Measurements from ENCODE around the gene LYST. TPM values are rescaled to one million over a fixed set of nuclear protein-coding genes. Genes with fewer than 3 reads are reported as not detected.
"Not testable (repeated sequence)": the region's sequence is repeated elsewhere in the genome, so short reads cannot be mapped to it uniquely, and the experiment has no call there.

The LYST gene
- total RNA-seq, 1 experiment from 2014 or later = 4.5 TPM

DNA sequence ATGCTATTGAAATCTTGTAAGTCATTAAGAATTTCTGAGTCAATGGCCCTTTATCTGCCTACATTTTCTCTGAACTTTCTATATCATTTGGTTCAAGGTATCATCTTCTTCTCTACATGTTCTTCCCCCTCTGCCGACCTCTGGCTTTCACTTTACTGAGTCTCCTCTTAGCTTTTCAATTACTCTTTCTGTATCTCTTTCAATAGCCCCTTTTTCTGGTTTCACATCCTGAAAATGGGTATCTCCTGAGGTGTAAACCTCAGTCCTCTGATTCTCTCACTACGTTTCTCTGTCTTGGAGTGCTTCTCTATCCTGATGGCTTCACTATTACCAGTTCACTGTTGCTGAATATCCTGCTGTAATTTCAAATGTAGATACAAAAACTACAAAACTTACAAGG, 98.9 kb downstream of the LYST start:
- no peak for DNase-seq (ENCODE audit: low read depth)

DNA sequence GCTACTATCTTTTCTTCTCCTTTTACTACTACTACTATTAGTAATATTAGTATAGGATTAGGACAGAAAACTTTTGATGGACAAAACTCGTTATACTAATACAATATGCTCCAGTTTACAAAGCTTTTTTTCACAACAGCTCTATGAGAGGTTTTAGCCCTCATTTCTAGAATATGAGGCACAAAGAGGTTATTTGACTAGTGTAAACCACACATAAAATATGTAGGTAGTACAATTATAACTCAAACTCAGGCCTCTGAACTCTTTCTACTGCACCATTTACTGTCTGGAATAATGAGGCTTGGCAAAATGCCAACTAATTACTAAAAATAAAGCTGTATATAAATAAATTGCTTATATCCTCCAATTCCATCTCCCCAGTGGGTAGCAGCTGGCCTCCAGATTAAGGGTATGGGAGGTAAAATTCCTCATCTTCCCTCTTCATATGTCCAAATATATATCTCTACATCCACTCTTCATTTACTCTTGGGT, 99.9 kb downstream of the LYST start:
- DNase-seq (ENCODE audit: low read depth) = no peak

DNA sequence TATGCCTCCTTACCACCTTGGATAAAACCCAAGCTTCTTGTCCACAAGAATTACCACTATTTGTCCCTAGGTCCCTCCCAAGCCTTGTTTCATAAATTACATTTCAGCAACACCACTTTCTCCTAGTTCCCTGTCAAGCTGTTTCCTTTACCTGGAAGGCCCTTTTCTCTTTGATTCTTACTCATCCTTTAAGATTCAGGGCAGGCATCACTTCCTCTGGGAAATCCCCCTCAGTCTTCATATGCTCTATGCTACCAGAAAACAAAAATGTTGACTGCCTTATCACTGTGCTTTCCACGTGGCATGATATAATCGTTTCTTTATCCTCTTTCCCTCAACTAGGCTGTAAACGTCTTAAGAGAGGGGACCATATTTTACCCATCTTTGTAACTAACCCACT, 102.7 kb downstream of the LYST start:
- DNase-seq (ENCODE audit: low read depth) = no peak

DNA sequence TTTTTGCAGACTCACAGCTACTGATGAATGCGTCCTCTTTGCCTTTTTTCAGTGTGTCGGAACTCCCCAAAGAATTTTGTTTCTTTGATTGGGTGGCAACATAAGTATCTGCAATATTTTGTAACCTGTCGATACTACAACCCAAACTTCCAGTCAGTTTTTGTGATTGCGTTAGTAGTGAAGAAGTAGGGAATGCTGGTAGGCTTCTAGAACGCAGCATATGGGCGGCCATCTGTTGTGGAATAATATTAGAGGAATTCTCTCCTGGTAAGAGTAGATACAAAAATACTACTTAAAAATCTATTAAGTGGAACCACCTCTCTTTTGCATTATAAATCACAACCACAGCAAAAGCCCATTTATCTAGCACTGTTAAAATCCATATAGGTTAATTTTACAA, 107.4 kb downstream of the LYST start:
- DNase-seq (ENCODE audit: low read depth) = no peak

DNA sequence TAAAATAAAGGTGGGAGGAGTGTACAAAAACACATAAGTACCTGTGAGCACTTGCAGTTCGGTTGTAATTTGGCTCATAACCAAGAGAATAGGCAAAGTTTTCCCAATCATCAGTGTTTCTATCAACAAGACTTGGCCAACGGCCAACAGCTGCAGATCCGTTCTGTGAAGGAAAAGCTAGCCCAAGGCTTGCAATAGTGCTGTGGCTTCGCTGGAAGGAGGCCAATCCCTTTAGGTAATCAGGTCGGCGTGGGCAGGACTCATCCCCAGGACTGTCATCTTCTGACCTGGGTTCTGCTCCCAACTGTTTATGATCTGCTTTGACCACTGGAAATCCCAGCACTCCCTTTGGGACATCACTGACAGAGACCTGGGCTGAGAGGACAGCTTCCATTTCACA, 107.8 kb downstream of the LYST start:
- no peak for DNase-seq (ENCODE audit: low read depth)

DNA sequence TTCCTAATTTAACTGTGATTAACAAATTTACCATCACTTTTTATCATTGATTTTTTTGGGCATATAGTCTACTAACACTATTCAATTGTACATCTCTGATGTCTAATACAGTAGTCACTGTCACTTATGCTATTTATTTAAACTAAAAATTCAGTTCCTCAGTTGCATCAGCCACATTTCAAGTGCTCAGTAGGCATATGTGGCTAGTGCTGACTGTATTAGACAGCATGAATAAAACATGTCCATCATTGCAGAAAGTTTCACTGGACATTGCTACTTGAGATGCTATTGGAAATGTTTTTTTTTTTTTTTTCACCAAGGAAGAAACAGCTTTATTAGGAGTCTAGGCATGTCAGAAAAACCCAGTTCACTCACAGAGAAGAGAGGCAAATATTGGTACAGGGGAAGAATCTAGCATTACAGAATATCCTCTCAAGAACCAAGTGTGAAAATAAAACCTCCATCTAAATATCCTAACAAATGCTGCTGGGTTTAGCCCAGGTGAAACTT, 109.1 kb downstream of the LYST start:
- DNase-seq (ENCODE audit: low read depth) = no peak

DNA sequence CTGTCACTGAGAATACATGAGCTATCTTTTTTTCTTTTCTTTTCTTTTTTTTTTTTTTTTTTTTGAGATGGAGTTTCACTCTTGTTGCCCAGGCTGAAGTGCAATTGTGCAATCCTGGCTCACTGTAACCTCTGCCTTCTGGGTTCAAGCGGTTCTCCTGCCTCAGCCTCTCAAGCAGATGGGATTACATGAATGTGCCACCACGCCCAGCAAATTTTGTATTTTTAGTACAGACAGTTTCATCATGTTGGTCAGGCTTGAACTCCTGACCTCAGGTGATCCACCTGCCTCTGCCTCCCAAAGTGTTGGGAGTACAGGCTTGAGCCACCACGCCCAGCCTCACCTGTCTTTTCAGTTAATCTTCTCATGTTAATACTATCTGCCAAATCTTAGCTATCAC, 112.5 kb downstream of the LYST start:
- DNase-seq (ENCODE audit: low read depth) = not testable (repeated sequence)

DNA sequence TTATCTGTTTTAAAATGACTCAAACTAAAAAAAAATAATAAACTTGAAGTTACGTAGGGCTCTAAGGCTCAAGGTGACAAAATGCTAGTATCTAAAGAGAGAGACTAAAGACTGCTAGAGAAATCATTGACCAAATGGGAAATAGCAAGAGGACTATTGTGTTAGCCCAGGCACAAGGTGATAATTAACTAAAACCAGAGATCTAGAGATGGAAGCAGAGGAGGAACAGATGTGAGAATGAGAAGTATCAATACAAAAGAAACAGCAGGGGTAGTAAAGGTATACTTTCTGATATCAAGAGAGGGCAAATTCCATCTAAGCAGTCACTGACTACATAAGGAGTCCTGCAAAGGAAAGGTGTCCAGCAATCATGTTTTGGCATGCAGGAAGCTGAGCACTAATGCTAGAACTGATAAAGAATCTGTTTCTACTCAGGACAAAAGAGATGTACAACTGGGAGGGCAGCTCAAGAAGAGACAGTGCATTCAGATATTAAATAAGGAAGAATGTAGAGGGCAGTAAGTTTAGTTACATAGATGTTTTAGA, 116.9 kb downstream of the LYST start:
- no peak for DNase-seq (ENCODE audit: low read depth)

DNA sequence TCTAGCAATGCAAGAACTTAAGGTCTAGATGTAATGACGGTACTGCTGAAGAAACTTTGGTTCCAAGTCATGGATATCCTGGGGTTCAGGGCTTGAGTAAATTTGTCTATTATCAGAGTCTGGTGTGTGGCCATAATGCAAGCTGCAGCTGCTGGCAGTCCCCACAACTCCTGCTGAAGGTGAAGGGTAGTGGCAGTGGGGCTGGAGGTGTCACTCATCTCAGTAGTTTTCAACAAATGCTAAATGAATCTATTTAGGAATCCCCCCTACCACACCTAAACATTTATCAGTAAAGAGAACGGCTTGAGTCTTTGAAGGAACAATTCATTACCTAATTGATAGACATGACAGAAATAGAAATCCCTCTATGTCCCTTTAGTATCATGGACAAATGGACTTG, 118.0 kb downstream of the LYST start:
- DNase-seq (ENCODE audit: low read depth) = no peak

DNA sequence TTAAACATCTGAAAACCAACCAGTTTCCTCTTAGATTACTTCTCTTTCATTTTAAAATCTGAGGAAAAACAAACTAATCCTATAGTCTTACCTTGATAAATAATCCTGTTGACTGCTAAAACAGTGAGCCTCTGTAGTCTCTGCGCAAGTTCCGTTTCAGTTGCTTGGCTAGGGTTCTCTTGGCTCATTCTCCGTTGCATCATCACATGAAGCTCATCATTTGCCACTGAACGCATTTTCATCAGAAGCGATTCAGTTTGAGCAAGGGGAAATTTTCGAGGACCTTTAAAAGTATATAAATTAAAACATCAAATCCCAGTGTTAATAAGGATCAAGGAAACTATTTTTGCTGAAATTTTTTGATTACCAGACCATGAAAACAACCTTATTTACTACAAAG, 120.5 kb downstream of the LYST start:
- DNase-seq (ENCODE audit: low read depth) = no peak

DNA sequence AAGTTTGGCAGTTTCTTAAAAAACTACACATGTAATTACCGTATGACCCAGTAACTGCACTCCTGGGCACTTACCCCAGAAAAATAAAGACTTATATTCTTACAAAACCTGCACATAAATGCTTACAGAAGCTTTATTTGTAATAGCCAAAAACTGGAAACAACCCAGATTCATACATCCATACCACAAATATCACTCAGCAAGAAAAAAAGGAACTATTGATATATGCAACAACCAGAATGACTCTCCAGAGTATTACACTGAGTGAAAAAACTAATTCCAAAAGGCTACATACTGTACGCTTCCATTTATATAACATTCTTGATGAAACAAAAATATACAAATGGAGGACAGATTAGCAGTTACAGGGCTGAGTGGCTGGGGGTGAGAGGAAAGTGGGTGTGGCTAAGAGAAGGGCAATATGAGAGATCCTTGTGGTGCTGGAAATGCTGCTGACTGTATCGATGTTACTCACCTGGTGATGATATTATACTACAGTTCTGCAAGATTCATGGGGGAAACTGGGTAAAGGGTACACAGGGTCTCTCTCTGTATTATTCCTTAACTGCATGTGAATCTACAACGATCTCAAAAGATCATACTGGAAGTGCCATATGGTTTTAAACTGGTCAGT, 121.1 kb downstream of the LYST start:
- DNase-seq (ENCODE audit: low read depth) = no peak

DNA sequence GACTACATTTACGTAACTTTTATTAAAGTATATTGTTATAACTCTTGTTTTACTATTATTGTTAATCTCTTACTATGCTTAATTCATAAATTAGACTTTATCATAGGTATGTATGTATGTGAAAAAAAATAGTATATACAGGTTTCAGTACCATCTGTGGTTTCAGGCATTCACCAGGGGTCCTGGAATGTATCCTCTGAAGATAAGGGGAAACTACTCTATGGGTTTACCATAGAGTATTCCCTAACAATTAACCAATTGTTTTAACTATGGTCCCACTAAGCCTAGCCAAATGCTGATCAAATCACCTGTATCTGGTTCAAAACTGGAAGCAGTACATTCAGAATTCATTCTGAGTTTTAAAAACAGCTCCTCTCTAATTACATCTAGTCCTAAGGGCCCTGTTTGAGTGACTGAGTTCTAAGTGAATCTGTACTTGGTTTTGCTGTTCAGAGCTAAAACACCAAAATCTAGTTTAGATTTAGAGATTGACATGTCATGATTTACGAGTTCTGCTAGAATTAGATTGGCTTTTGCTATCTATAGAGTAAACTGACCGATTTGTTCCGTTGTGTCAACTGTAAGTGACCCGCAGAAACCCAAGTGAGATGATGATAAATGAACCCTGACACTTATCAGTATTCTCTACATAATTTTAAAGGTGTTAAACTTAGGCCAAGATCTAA, 123.6 kb downstream of the LYST start:
- DNase-seq (ENCODE audit: low read depth) = no peak

DNA sequence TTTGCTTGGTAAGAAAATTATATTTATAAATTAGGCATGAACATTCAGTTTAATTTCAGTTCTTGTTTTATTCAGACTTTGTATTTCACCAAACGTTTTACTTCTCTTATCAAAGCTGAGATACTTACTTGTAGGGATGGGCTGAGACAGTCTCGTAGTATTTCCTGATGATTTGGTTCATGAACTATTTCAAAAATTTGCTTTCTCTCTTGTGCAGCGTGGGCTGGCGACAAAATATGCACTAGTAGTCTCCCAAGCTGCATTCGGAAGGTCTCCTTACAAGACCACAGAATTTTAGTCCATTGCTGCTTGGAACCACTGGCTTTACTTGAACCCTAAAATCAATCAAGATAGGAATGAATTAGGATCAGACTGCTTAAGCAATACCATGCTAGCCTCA, 125.4 kb downstream of the LYST start:
- DNase-seq (ENCODE audit: low read depth) = peak; percentile 74

DNA sequence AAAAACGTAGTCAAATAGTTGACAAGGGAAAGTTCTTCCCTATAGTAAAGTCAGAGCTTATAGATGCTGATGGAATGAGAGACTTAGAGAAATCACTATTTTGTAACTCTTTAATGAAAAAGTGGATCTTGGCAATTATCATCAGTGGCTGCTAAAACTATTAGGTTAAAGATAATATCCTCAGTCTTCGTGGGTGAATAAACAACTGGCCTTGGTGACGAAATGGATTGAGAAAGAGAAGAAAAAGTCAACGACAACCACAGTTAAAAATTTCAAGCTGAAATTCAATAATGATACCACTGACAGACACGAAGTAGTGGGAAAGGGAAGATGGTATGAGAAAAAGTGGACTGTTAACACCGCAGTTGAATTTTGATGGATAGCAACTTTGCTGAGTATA, 127.1 kb downstream of the LYST start:
- no peak for DNase-seq (ENCODE audit: low read depth)

DNA sequence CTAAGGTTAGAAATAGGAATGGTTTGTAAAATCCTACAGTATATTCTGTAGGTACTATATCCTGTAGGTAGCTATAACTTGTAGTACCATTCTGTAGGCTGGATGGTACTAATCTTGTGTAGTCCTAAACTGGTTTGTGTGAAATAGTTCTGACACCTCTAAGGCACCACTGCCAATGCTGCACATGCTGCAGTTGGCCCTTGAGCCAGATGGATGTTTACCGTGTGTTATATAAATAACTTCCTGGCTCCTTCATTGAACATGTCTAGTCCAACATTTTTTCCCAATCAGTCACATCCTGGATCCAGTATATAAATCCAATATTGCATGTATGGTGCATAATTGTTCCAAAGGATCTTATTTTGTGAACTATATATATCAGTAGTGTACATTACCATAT, 127.6 kb downstream of the LYST start:
- peak; percentile 43 for DNase-seq (ENCODE audit: low read depth)

DNA sequence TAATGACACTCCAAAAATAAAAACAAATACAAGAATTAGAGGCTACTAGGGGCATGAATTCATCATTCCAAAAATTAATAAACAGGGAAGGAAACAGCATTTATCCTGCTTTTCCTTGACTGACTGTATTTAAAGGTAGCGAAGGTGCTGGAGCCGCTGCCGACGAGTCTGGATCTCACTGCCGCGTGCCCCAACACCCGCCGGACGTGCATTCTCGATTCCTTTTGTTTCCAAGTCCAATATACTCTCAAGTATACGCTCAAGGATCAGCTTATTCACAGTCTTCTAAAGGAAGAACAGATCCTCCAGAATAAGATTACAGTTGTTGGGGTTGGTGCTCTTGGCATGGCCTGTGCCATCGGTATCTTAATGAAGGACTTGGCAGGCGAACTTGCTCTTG, 129.0 kb downstream of the LYST start:
- DNase-seq (ENCODE audit: low read depth) = no peak

DNA sequence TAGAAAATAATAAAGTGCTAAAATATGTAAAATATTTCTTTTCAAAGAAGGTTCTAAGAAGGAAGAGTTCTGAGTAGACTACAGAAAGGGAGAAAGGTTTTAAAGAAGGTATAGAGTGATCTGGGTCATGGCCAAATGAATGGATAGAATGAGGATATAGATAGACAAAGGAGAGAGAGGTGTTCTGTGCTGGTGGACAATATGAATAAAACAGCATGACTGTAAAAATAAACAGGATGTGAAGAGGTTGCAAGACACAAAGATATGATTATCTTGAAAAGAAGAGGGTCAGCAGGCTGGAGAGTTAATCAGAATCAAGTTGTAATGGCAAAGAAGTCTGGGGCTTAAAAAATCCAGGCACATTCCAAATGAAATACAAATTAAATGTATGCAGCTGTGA, 130.4 kb downstream of the LYST start:
- no peak for DNase-seq (ENCODE audit: low read depth)

DNA sequence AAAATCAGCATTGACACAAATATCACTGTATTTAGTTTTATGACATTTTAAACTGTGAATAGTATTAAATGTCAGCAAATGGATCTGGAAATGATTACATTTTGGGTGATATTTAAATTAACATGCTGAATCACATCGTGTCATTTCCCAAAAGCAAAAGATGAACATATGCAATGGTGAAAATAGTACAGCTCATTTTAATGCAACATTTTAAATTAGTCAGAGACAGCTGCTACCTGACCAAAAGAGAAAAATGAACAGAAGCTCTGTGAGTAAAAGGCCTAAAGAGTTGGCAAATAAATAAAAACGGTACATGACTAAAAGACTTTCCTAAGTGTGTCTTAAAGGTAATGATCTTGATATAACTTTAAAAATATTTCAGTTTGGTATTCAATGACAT, 131.1 kb downstream of the LYST start:
- peak; percentile 61 for DNase-seq (ENCODE audit: low read depth)

DNA sequence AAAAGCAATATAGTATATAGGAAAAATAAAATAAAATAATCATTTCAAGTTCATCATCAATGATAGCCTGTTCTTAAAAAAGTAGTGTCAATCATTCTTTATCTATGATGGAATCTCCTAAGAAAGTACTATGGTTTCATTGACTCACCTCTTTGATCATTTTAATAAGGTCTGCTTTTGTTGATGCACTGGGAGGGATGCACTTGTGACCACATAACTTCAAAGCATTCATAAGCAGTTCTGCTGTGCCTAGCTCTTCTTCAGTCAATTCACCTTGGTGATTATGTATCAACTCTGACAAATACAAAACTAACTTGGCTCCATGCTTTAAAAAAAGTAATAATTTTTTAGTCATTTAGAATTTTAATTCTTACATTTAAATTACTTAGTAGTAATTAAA, 132.4 kb downstream of the LYST start:
- DNase-seq (ENCODE audit: low read depth) = no peak

DNA sequence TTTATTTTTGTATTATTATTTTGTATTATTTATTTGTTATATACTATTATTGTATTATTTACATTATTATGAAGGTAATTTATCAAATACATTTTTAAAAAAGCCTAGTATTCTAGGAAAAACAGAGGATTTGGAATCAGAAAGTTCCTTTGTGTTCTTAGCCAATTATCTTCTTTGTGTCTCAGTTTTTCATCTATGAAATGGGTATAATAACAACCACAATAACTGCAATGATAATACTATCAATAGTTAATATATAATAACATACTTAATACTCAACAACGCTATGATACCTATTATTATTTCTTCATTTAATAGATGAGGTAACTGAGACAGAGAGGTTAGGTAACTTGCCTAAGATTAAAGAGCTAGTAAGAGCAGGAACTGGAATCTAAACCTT, 136.7 kb downstream of the LYST start:
- no peak for DNase-seq (ENCODE audit: low read depth)

DNA sequence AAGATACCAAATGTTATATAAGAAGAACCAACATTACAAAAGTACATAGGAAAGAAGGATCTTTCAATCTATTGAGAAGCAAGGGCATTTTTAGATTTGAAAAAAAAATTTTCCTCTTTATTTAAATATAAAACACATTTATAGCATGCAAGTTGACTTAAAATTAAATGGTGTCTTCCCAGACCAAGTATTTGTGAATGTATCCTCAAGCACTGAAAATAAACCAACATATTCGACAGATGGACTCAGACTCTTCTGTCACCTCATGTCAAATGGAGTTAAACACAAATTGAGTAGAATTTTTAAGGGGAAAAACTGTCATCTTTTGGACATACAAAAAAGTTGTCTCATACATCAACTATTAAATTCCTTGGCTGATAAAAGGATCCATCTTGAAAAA, 140.1 kb downstream of the LYST start:
- DNase-seq (ENCODE audit: low read depth) = no peak

DNA sequence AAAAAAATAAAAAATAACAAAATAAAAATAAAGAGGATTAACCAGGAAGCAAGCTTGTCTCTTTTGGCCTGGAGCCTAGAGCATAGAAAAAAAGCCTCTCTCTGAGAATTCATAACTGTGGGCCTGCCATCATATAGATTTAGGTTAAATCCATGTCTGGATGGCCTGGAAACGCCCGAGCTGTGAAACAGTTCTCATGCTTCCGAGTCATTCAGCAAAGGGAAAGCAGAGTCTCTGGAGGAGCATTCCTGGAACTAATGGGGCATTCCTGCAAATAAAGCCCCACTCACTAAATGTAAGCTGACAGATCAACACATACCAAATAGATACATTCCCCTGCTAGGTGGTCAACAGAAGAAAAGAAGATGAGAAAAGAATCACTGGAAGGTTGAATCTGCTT, 141.3 kb downstream of the LYST start:
- no peak for DNase-seq (ENCODE audit: low read depth)

DNA sequence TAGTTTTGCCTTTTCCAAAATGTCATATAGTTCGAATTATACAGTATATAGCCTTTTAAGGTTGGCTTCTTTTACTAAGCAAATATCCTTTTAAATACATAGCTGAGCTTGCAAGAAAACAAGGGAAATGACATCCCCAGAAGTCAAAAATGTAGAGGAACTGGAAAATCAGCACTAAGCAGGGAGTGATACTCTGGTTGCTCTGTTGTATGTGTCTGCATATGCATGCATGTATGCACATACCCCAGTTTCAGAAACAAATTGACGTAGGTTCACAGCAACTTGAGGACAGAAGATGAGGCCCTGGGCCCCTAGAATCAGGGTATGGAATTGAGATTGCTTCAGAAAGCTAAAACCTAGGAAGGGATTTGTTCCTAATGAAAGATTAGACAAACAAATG, 142.0 kb downstream of the LYST start:
- DNase-seq (ENCODE audit: low read depth) = no peak

Measured in LHCN-M2 (cell line).